Gastroesophageal sphincter (tissue), 4 donors: ENCODE measurements around the gene XPO6. TPM values are rescaled to one million over a fixed set of nuclear protein-coding genes. Genes with fewer than 3 reads are reported as not detected.
A peak's percentile ranks its signal among the peaks of the same experiment; 100 is the strongest.

ENCODE experiments used
- ATAC-seq: fragments of 150-250 bp; one replicate; pipeline ENCODE4 v1.9.1; 2016; ENCODE audit warnings: mild to moderate bottlenecking, moderate library complexity
- H3K27ac ChIP-seq, 4 donors: fragments of 200-600 bp; sonication (generic) in 3 of 4; 1 replicate in 3 of 4; 2 replicates in 1 of 4; pipeline ENCODE4 v1.5.1; 2016 to 2019
- H3K27me3 ChIP-seq: fragments of 200-600 bp; sonication (generic); one replicate; pipeline ENCODE4 v1.5.1; 2019
- H3K36me3 ChIP-seq, 2 donors: fragments of 200-600 bp; sonication (generic); one replicate each; pipeline ENCODE4 v1.5.1; 2019; ENCODE audit warnings: control low read depth in 1 of 2
- H3K4me1 ChIP-seq, 3 donors: fragments of 200-600 bp; sonication (generic); 1 replicate in 2 of 3; 2 replicates in 1 of 3; pipeline ENCODE4 v1.5.1; 2016 to 2019; ENCODE audit warnings: control low read depth in 2 of 3
- H3K4me3 ChIP-seq, 2 donors: fragments of 200-600 bp; sonication (generic); one replicate each; pipeline ENCODE4 v1.5.1; 2019; ENCODE audit warnings: mild to moderate bottlenecking in 1 of 2, moderate library complexity in 1 of 2
- H3K9me3 ChIP-seq, 3 donors: fragments of 200-600 bp; sonication (generic); one replicate each; pipeline ENCODE4 v1.5.1; 2017 to 2019; ENCODE audit warnings: control low read depth in 2 of 3
- CTCF ChIP-seq, 4 experiments: fragments of 200-600 bp in 2 of 4; fragments of 450-650 bp in 2 of 4; sonication (generic) in 1 of 4; IDR thresholded peaks; one replicate each; pipeline ENCODE4 v1.5.1; 2017 to 2019; ENCODE audit warnings: antibody characterized with exemption in 4 of 4, mild to moderate bottlenecking in 2 of 4, moderate library complexity in 2 of 4
- EP300 ChIP-seq: sonication (generic); formaldehyde crosslinking; IDR thresholded peaks from one replicate; pipeline ENCODE4 v1.6.1; 2017; ENCODE audit warnings: antibody characterized with exemption, mild to moderate bottlenecking
- POLR2A ChIP-seq, 2 donors: fragments of 450-650 bp; IDR thresholded peaks; one replicate each; pipeline ENCODE4 v1.6.1; 2017; ENCODE audit warnings: antibody characterized with exemption in 2 of 2, mild to moderate bottlenecking in 2 of 2, moderate library complexity in 1 of 2
- POLR2AphosphoS5 ChIP-seq: sonication (generic); formaldehyde crosslinking; IDR thresholded peaks from one replicate; pipeline ENCODE4 v1.6.1; 2017; ENCODE audit warnings: antibody characterized with exemption
- WGBS, 2 donors: methylation state at CpG; one replicate each; pipeline ENCODE4 v1.1.5; 2018; ENCODE audit warnings: low coverage in 1 of 2; 5-methylcytosine and 5-hydroxymethylcytosine counted together
- total RNA-seq, 4 donors: library from RNA; depleted of rRNA; stranded (reverse); fragments of >200 nt; gene quantifications; one replicate each; pipeline ENCODE4 v1.1.0, GENCODE V29; 2016

The XPO6 gene
- total RNA-seq, 4 donors from 2014 or later, result 35.3 to 80.2 (median 66.8) TPM

- no CpG with 5 or more reads among the region's 39 CpGs for WGBS, 2 donors
- Histone ChIP-seq H3K36me3 (no peaks in the 10 kb centered on the region), H3K9me3 (no peaks in the 10 kb centered on the region), H3K4me3 (peak overlapping the region in 1 of 2 donors; percentile 45), H3K4me1 (peaks cover 0 to 17% (median 0%) of the 10 kb centered on the region in 3 donors), H3K27me3 (peaks cover 75% of the 10 kb centered on the region), H3K27ac (no peak overlapping the region)
- ATAC-seq, result no peak
- TF ChIP-seq POLR2A (IDR thresholded peaks at IDR 0.05) (no peak), CTCF (IDR thresholded peaks at IDR 0.05) (no peak), EP300 (no peak), POLR2AphosphoS5 (no peak)
Observed at GRCh38 chr16:28062261-28062846, 149.4 kb downstream of the XPO6 start.

DNA sequence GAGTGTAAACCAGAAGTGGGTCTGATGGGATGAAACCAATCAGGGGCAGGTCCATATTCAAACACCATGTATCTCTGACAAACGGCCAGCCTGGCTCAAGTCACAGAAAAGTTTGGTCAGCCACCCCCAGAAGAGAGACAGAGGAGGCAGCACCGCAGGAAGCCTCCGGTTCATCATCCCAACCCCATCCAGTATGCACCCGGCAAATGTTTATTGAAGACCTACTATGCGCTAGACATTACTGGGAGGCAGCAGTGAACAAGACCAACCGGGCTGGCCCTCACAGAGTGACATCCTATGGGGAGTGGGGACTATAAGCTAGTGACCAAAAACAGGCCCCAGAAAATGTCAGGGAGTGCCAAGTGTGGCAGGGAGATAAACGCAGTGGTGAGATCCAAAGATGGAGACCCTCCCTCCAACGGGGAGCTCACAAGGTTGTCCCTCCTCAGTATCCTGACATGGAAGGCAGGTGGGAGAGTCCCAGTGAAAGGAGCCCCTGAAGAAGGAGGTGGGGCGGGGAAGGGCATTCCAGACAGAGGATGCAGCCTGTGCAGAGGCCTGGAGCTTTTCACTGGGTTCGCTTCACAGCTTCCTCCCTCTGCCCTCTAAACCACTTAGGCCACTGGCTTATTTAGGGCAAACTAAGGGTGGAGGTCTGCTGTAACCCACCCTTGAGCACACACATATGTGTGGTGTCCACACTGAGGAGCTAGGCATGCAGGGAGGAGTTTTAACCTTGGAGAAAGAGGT is 150.2 kb downstream of the XPO6 start:
- Histone ChIP-seq H3K27ac (no peak overlapping the region), H3K9me3 (no peaks in the 10 kb centered on the region), H3K27me3 (peaks cover 83% of the 10 kb centered on the region), H3K36me3 (no peaks in the 10 kb centered on the region), H3K4me1 (peaks cover 0 to 17% (median 0%) of the 10 kb centered on the region in 3 donors), H3K4me3 (no peak overlapping the region)
- no peak for ATAC-seq
- no peak for TF ChIP-seq EP300
- TF ChIP-seq POLR2A (IDR thresholded peaks at IDR 0.05), result no peak
- TF ChIP-seq POLR2AphosphoS5, result no peak
- TF ChIP-seq CTCF (IDR thresholded peaks at IDR 0.05), result no peak
- 61 to 80% methylated on average over 6 to 8 of the region's 10 CpGs for WGBS, 2 donors

DNA sequence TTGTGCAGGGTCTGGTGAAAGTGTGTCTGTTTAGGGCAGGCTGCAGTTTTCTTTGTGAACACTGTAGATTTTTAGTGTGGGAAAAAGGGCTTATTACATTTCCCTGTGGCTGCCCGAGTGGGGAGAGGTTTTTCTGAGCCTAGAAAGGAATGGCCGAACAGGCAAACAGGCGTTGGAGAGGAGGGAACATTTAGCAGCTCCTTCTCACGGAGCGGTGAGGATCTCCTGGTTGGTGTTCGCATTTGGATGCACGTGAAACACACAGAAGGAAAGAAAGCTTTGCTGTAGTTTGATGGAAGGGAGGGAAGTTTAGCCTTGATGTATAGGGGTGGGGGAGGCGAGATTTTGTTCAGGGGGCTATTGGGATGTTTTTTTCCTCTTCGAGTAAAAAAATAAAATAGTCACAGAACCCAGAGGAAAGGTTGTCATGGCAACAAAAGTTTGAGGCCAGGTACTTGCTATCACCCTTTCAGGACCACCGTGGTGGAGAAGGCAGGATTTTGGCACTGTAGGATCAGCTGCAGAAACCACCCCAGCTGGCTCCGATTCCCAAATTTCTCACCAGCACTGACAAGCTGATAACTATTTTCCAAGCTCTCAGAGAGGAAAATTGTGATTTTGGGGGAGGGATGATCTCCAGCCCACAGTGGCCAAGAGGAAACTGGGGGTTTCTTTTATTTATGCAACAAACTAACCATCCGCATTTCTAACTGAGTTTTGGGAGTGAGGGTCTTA is 151.8 kb downstream of the XPO6 start:
- Histone ChIP-seq H3K4me1 (peaks cover 0 to 17% (median 0%) of the 10 kb centered on the region in 3 donors), H3K9me3 (no peaks in the 10 kb centered on the region), H3K27me3 (peaks cover 94% of the 10 kb centered on the region), H3K36me3 (no peaks in the 10 kb centered on the region), H3K27ac (no peak overlapping the region), H3K4me3 (no peak overlapping the region)
- TF ChIP-seq POLR2AphosphoS5, result no peak
- no peak for TF ChIP-seq CTCF (IDR thresholded peaks at IDR 0.05)
- no peak for TF ChIP-seq EP300
- TF ChIP-seq POLR2A (IDR thresholded peaks at IDR 0.05), result no peak
- WGBS, 2 donors, result 9 to 37% methylated on average over 4 to 11 of the region's 12 CpGs
- no peak for ATAC-seq

GRCh38 chr16:28058839-28059589 is 152.8 kb downstream of the XPO6 start:
- 53 to 73% methylated on average over 13 to 14 of the region's 18 CpGs for WGBS, 2 donors
- peaks cover 94% of the 10 kb centered on the region for H3K27me3 ChIP-seq

More at GRCh38 chr16:28058839-28059589, 152.8 kb downstream of the XPO6 start:
- H3K36me3 ChIP-seq, result no peaks in the 10 kb centered on the region
- no peak overlapping the region for H3K27ac ChIP-seq
- peaks cover 0 to 17% (median 0%) of the 10 kb centered on the region in 3 donors for H3K4me1 ChIP-seq
- no peak overlapping the region for H3K4me3 ChIP-seq
- no peak for TF ChIP-seq EP300
- TF ChIP-seq POLR2AphosphoS5, result no peak
- no peak for TF ChIP-seq CTCF (IDR thresholded peaks at IDR 0.05)
- TF ChIP-seq POLR2A (IDR thresholded peaks at IDR 0.05), result no peak
- ATAC-seq, result no peak
- H3K9me3 ChIP-seq, result no peaks in the 10 kb centered on the region
